ENCODE measurements around the gene PCNX1.

Gene PCNX1

DNA sequence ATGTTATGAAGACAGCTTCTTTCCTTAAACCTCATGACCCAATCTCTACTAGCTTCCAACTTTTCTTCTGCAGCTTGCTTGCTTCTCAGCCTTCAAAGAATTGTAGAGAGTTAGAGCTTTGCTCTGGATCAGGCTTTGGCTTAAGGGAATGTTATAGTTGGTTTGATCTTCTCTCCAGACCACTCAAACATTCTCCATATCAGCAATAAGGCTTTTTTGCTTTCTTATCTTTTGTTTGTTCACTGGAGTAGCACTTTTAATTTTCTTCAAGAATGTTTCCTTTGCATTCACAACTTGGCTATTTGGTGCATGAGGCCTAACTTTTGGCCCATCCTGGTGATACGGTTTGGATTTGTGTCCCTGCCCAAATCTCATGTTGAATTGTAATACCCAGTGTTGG lies 163.8 kb downstream of the PCNX1 start:
- no peak for DNase-seq (ENCODE audit: low read depth)
- TF ChIP-seq, protein P1, sequence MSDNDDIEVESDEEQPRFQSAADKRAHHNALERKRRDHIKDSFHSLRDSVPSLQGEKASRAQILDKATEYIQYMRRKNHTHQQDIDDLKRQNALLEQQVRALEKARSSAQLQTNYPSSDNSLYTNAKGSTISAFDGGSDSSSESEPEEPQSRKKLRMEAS (IDR thresholded peaks at IDR 0.05; ENCODE audit: low read depth, low read length), result no peak
- TF ChIP-seq POLR2A (IDR thresholded peaks at IDR 0.05; ENCODE audit: extremely low read depth, insufficient read length) (no peak), MYC (IDR thresholded peaks at IDR 0.05; ENCODE audit: low read depth, low read length) (no peak)
- TF ChIP-seq, protein P2, sequence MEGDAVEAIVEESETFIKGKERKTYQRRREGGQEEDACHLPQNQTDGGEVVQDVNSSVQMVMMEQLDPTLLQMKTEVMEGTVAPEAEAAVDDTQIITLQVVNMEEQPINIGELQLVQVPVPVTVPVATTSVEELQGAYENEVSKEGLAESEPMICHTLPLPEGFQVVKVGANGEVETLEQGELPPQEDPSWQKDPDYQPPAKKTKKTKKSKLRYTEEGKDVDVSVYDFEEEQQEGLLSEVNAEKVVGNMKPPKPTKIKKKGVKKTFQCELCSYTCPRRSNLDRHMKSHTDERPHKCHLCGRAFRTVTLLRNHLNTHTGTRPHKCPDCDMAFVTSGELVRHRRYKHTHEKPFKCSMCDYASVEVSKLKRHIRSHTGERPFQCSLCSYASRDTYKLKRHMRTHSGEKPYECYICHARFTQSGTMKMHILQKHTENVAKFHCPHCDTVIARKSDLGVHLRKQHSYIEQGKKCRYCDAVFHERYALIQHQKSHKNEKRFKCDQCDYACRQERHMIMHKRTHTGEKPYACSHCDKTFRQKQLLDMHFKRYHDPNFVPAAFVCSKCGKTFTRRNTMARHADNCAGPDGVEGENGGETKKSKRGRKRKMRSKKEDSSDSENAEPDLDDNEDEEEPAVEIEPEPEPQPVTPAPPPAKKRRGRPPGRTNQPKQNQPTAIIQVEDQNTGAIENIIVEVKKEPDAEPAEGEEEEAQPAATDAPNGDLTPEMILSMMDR (IDR thresholded peaks at IDR 0.05; ENCODE audit: low read depth, low read length), result no peak

DNA sequence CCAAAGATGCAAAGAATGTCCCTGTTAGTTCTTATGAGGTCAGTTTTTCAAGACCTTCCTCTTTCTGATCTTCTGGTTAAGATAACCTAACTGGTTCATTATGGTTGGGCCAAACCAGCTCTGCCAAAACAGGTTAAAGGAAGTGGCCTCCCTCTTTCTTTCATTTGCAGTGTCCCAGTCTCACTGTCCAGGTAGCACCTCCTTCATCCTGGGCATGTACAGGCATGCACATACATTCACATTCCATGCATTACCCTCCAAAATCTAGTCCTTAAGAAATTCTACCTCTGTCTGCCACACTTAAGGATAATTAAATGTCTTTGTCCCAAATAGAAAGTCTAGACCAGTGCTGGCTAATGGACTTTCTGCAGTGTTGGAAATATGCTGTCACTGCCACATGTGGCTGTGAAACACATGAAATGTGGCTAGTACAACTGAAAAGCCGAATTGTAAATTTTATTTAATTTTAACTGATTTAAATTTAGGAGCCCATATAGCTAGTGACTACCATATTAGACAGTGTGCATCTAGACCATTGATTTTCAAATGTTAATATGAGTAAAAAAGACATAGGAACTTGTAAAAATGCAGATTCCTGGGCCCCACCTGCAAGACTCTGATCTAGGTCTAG lies 169.3 kb downstream of the PCNX1 start:
- TF ChIP-seq POLR2A (IDR thresholded peaks at IDR 0.05; ENCODE audit: extremely low read depth, insufficient read length), result no peak
- no peak overlapping the region for H3K4me3 ChIP-seq (ENCODE audit: low read depth, low read length)
- no peak for DNase-seq (ENCODE audit: low read depth)

More for the DNA sequence above, 163.8 kb downstream of the PCNX1 start:
- no peak overlapping the region for H3K4me3 ChIP-seq (ENCODE audit: low read depth, low read length)

DNA sequence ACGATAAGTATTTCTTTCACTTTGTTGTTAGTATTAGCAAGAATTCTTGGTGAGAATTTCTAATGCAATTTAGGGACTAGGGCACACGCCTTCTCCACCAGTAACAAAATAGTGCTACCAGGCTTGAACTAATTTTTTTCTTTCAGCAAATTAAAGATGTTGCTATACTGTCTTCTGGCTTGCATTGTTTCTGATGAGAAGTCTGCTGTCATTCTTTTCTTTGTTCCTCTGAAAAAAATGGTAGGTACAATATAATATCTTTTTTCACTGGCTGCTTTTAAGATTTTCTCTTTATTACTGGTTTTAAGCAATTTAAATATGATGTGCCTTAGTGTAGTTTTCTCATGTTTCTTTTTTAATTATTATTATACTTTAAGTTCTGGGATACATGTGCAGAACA lies 171.2 kb downstream of the PCNX1 start:
- no peak for TF ChIP-seq POLR2A (IDR thresholded peaks at IDR 0.05; ENCODE audit: extremely low read depth, insufficient read length)
- TF ChIP-seq, protein P1 (IDR thresholded peaks at IDR 0.05; ENCODE audit: low read depth, low read length), result no peak
- TF ChIP-seq, protein P2 (IDR thresholded peaks at IDR 0.05; ENCODE audit: low read depth, low read length), result no peak
- no peak for TF ChIP-seq MYC (IDR thresholded peaks at IDR 0.05; ENCODE audit: low read depth, low read length)
- no peak overlapping the region for H3K4me3 ChIP-seq (ENCODE audit: low read depth, low read length)
- DNase-seq (ENCODE audit: low read depth), result no peak

DNA sequence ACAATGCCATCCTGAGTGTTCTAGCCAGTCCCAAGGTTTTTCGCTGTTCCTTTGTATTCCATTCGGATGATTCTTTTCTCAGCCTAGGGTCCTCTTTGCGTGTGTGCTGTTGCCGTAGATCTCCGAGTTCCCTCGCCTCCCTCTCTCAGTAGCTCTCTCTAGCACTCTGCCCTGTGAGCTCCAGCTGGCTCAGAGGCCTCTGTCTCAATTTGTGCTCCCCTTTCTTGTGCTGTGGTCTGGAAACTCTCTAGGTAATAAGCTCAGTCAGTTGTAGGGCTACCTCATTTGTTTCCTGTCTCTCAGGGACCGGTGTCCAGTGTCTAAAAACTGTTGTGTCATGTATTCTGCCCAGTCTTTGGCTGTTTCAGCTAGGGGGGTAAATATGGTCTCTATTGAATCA lies 179.3 kb downstream of the PCNX1 start:
- no peak for TF ChIP-seq MYC (IDR thresholded peaks at IDR 0.05; ENCODE audit: low read depth, low read length)
- TF ChIP-seq, protein P1 (IDR thresholded peaks at IDR 0.05; ENCODE audit: low read depth, low read length), result no peak
- H3K4me3 ChIP-seq (ENCODE audit: low read depth, low read length), result no peak overlapping the region
- no peak for DNase-seq (ENCODE audit: low read depth)

DNA sequence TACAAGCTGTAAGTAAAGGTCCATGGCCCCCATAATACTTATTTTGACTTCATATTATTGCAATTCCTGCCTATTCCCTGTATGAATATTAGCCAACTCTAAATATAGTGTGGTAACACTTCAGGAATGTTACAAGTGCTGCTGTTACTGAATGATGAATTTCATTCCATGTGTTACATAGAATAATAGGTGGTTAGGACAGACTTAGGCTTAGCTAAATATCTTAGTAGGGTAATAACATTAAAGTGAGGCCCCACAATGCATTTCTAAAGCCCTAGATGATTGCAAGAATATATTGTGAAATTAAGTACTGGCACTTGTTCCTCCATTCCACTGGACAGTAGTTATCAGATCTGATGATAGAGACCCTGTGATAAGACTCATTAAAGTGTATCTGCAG lies 182.7 kb downstream of the PCNX1 start:
- no peak for DNase-seq (ENCODE audit: low read depth)
- H3K4me3 ChIP-seq (ENCODE audit: low read depth, low read length), result no peak overlapping the region
- TF ChIP-seq, protein P1 (IDR thresholded peaks at IDR 0.05; ENCODE audit: low read depth, low read length), result no peak
- TF ChIP-seq MYC (IDR thresholded peaks at IDR 0.05; ENCODE audit: low read depth, low read length) (no peak), POLR2A (IDR thresholded peaks at IDR 0.05; ENCODE audit: extremely low read depth, insufficient read length) (no peak)
- TF ChIP-seq, protein P2 (IDR thresholded peaks at IDR 0.05; ENCODE audit: low read depth, low read length), result no peak

DNA sequence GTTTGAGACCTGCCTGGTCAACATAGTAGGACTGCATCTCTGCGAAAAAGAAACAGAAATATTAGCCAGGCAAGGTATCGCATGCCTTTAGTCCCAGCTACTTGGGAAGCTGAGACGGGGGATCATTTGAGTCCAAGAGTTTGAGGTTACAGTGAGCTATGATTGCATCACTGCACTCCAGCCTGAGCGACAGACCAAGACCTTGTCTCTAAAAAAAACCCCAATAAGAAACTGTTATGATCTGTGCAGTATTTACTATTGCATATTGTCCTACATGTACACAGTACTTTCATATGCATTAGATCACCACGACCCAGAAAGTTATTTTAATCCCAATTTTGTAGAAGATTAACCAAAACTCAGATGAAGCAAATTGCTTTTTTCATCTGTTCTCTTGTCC lies 187.5 kb downstream of the PCNX1 start:
- DNase-seq (ENCODE audit: low read depth), result peak; percentile 30
- TF ChIP-seq MYC (IDR thresholded peaks at IDR 0.05; ENCODE audit: low read depth, low read length) (no peak), POLR2A (IDR thresholded peaks at IDR 0.05; ENCODE audit: extremely low read depth, insufficient read length) (no peak)
- TF ChIP-seq, protein P2 (IDR thresholded peaks at IDR 0.05; ENCODE audit: low read depth, low read length), result no peak
- TF ChIP-seq, protein P1 (IDR thresholded peaks at IDR 0.05; ENCODE audit: low read depth, low read length), result no peak
- H3K4me3 ChIP-seq (ENCODE audit: low read depth, low read length), result no peak overlapping the region

DNA sequence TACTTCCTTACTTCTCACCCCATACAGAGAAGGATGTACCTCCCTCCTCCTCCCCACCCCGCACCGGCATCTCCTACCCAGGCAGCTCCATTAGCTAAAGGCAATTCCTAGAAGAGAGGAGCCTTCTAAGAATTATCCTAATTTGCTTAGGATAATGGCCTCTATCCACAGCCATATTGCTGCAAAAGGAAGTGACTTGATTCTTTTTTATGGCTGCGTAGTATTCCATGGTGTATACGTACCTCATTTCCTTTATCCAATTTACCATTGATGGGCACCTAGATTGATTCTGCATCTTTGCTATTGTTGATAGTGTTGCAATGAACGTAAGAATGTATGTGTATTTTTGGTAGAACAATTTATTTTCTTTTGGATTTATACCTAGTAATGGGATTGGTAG lies 189.7 kb downstream of the PCNX1 start:
- no peak for DNase-seq (ENCODE audit: low read depth)
- TF ChIP-seq, protein P2 (IDR thresholded peaks at IDR 0.05; ENCODE audit: low read depth, low read length), result no peak
- no peak for TF ChIP-seq MYC (IDR thresholded peaks at IDR 0.05; ENCODE audit: low read depth, low read length)
- TF ChIP-seq, protein P1 (IDR thresholded peaks at IDR 0.05; ENCODE audit: low read depth, low read length), result no peak
- TF ChIP-seq POLR2A (IDR thresholded peaks at IDR 0.05; ENCODE audit: extremely low read depth, insufficient read length), result no peak
- no peak overlapping the region for H3K4me3 ChIP-seq (ENCODE audit: low read depth, low read length)
